ENCODE data around the gene MRPS2.
"Not testable (repeated sequence)": the region's sequence is repeated elsewhere in the genome, so short reads cannot be mapped to it uniquely, and the experiment has no call there.

MRPS2 gene

GRCh38 chr9:135507104-135508035, 6.9 kb downstream of the MRPS2 start:
- TF ChIP-seq, protein P1, sequence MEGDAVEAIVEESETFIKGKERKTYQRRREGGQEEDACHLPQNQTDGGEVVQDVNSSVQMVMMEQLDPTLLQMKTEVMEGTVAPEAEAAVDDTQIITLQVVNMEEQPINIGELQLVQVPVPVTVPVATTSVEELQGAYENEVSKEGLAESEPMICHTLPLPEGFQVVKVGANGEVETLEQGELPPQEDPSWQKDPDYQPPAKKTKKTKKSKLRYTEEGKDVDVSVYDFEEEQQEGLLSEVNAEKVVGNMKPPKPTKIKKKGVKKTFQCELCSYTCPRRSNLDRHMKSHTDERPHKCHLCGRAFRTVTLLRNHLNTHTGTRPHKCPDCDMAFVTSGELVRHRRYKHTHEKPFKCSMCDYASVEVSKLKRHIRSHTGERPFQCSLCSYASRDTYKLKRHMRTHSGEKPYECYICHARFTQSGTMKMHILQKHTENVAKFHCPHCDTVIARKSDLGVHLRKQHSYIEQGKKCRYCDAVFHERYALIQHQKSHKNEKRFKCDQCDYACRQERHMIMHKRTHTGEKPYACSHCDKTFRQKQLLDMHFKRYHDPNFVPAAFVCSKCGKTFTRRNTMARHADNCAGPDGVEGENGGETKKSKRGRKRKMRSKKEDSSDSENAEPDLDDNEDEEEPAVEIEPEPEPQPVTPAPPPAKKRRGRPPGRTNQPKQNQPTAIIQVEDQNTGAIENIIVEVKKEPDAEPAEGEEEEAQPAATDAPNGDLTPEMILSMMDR (IDR thresholded peaks at IDR 0.05; ENCODE audit: insufficient read depth, low read length, missing control alignments) = no peak
- ChIA-PET POLR2A (no interaction called here), CTCF (interaction anchor here (0.8 to 3.4 kb wide), 5 partner anchors 8 to 86 kb away, joined by 3 to 17 read pairs (median 4); a partner anchor contains a TSS)
- DNase-seq (ENCODE audit: low read depth, low spot score) = no peak
- H3K4me3 ChIP-seq (ENCODE audit: low read depth, low read length) = no peak overlapping the region

- TF ChIP-seq, protein P1 (IDR thresholded peaks at IDR 0.05; ENCODE audit: insufficient read depth, low read length, missing control alignments) = no peak
- no peak overlapping the region for H3K4me3 ChIP-seq (ENCODE audit: low read depth, low read length)
- POLR2A ChIA-PET = no interaction called here
- no peak for DNase-seq (ENCODE audit: low read depth, low spot score)
- CTCF ChIA-PET = interaction anchor here (0.8 to 2.5 kb wide), 2 partner anchors 9 to 85 kb away, joined by 3 to 8 read pairs; a partner anchor contains a TSS
Observed at GRCh38 chr9:135508211-135508820, 7.8 kb downstream of the MRPS2 start.

- ChIA-PET POLR2A (no interaction called here), CTCF (interaction anchor here (2.5 kb wide), 1 partner anchor 10 kb away, joined by 8 read pairs; a partner anchor contains a TSS)
- TF ChIP-seq, protein P1 (IDR thresholded peaks at IDR 0.05; ENCODE audit: insufficient read depth, low read length, missing control alignments) = no peak
- no peak for DNase-seq (ENCODE audit: low read depth, low spot score)
- no peak overlapping the region for H3K4me3 ChIP-seq (ENCODE audit: low read depth, low read length)
Observed at GRCh38 chr9:135509458-135509857, 9.0 kb downstream of the MRPS2 start.

DNA sequence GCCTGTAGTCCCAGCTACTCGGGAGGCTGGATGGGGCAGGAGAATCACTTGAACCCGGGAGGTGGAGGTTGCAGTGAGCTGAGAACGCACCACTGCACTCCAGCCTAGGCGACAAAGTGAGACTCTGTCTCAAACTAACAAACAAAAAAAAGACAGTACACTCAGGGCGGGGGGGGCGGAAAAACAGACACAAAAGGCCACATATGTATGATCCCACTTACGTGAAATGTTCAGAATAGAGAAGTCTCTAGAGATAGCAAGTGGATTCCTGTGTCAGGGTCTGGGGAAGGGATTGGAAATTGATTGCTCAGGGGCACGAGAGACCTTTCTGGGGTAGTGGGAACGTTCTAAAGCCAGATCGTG, 11.7 kb downstream of the MRPS2 start:
- CTCF ChIA-PET = interaction anchor here (1.0 to 1.6 kb wide), 3 partner anchors 7 to 12 kb away, joined by 4 to 8 read pairs (median 4); partner anchors contain the start of gene MRPS2
- no peak for DNase-seq (ENCODE audit: low read depth, low spot score)
- TF ChIP-seq, protein P1 (IDR thresholded peaks at IDR 0.05; ENCODE audit: insufficient read depth, low read length, missing control alignments) = no peak
- POLR2A ChIA-PET = no interaction called here
- H3K4me3 ChIP-seq (ENCODE audit: low read depth, low read length) = no peak overlapping the region

- POLR2A ChIA-PET = no interaction called here
- CTCF ChIA-PET = interaction anchor here (1.0 to 1.6 kb wide), 3 partner anchors 8 to 13 kb away, joined by 4 to 8 read pairs (median 4); partner anchors contain the start of gene MRPS2
- TF ChIP-seq, protein P1 (IDR thresholded peaks at IDR 0.05; ENCODE audit: insufficient read depth, low read length, missing control alignments) = no peak
- no peak overlapping the region for H3K4me3 ChIP-seq (ENCODE audit: low read depth, low read length)
- DNase-seq (ENCODE audit: low read depth, low spot score) = no peak
Observed at GRCh38 chr9:135512904-135513303, 12.4 kb downstream of the MRPS2 start.

DNA sequence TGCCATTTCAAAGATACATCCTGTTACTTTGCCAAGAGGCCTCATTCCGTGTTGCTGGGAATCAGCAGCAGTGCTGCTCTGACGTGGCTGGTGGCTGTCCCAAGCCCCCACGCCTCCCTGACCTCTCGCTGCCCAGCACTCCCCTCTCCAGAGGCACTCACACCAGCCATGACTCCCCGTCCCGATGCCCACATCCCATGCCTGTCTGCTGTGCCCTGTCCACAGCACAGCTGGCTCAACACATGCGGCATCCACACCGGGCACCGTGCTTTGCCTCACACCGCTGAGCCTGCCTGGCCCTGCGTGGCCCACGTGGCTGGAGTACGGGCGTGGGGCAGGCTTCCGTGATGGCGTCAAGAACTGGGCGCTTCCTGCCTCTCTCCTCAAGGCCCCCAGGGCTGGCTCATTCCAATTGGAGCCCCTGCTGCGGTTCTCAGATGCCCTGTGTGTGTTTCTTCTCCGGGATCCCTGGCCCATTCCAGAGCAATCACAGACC, 12.9 kb downstream of the MRPS2 start:
- DNase-seq (ENCODE audit: low read depth, low spot score) = no peak

GRCh38 chr9:135513906-135514305, 13.4 kb downstream of the MRPS2 start:
- CTCF ChIA-PET = interaction anchor here (0.9 to 1.5 kb wide), 2 partner anchors 9 to 609 kb away, joined by 3 to 5 read pairs; no protein-coding TSS in a partner anchor
- POLR2A ChIA-PET; H3K4me3 ChIP-seq (ENCODE audit: low read depth, low read length); DNase-seq (ENCODE audit: low read depth, low spot score): not testable (repeated sequence)

More for the DNA sequence above, 12.9 kb downstream of the MRPS2 start:
- no peak overlapping the region for H3K4me3 ChIP-seq (ENCODE audit: low read depth, low read length)
- TF ChIP-seq, protein P1 (IDR thresholded peaks at IDR 0.05; ENCODE audit: insufficient read depth, low read length, missing control alignments) = no peak
- CTCF ChIA-PET = interaction anchor here (1.0 to 1.6 kb wide), 3 partner anchors 9 to 13 kb away, joined by 4 to 8 read pairs (median 4); partner anchors contain the start of gene MRPS2
- POLR2A ChIA-PET = no interaction called here

Measured in AG04449 (cell line).